Measurements from ENCODE around the gene PRPF38A.

Gene PRPF38A

GRCh38 chr1:52469108-52469507, 64.7 kb downstream of the PRPF38A start:
- no peak for DNase-seq
